Measurements from ENCODE around the gene POLR2I. TPM values are rescaled to one million over a fixed set of nuclear protein-coding genes. Genes with fewer than 3 reads are reported as not detected.

Gene POLR2I
- total and polyA plus RNA-seq, 2 experiments from 2014 or later: 94.0 to 413 TPM

GRCh38 chr19:36160821-36161596 lies 46.3 kb upstream of the POLR2I start (continued):
- TF ChIP-seq REST (IDR thresholded peaks at IDR 0.05; ENCODE audit: unreplicated experiment): no peak
- TF ChIP-seq ZNF114 (CRISPR knock-in tag; IDR thresholded peaks at IDR 0.05): no peak
- TF ChIP-seq JUNB (IDR thresholded peaks at IDR 0.05; ENCODE audit: unreplicated experiment): no peak
- TF ChIP-seq STAT1 (IDR thresholded peaks at IDR 0.05; ENCODE audit: unreplicated experiment): no peak
- TF ChIP-seq POLR2AphosphoS5 (IDR thresholded peaks at IDR 0.05; ENCODE audit: low read depth): no peak

- peaks cover 27% of the 10 kb centered on the region for H3K4me1 Mint-ChIP-seq
- H3F3A ChIP-seq (replicated peaks; ENCODE audit: low read depth): peaks cover 9% of the 10 kb centered on the region; the same call in 1 of the 2 replicates
- H3K4me3 Mint-ChIP-seq: peak overlapping the region; percentile 64; the same call in 2 of the 3 replicates
- TF ChIP-seq NANOG (IDR thresholded peaks at IDR 0.05; ENCODE audit: borderline replicate concordance): no peak
- no peak for TF ChIP-seq POLR2AphosphoS5 (IDR thresholded peaks at IDR 0.05; ENCODE audit: low read depth)
- no peak for TF ChIP-seq EZH2 (IDR thresholded peaks at IDR 0.05; ENCODE audit: low read depth, unreplicated experiment)
- no peak for TF ChIP-seq ZNF462 (CRISPR knock-in tag; IDR thresholded peaks at IDR 0.05)
- TF ChIP-seq JUNB (IDR thresholded peaks at IDR 0.05; ENCODE audit: unreplicated experiment): no peak
- no peak for TF ChIP-seq STAT1 (IDR thresholded peaks at IDR 0.05; ENCODE audit: unreplicated experiment)
- no peak for TF ChIP-seq CREB1 (CRISPR knock-in tag; IDR thresholded peaks at IDR 0.05; ENCODE audit: low read depth)
- no peak for TF ChIP-seq EZH2phosphoT487 (IDR thresholded peaks at IDR 0.05; ENCODE audit: unreplicated experiment)
- peaks cover 16% of the 10 kb centered on the region for H3K27me3 Mint-ChIP-seq (ENCODE audit: insufficient read depth, low read depth, poor library complexity)
- H3K4me3 ChIP-seq: peak overlapping the region; percentile 77
- DNase-seq (ENCODE audit: low spot score) (no peak), ATAC-seq (no peak)
- no peaks in the 10 kb centered on the region for H3K9me3 Mint-ChIP-seq
- no peak overlapping the region for H3K27ac Mint-ChIP-seq
- H3K27me3 ChIP-seq (ENCODE audit: insufficient read depth): peaks cover 8% of the 10 kb centered on the region; the same call in 1 of the 2 replicates
- H3K4me2 ChIP-seq: peak overlapping the region; percentile 97
- no peak overlapping the region for H2AFZ ChIP-seq
- no peaks in the 10 kb centered on the region for H3K79me2 ChIP-seq (replicated peaks; ENCODE audit: insufficient read depth)
- peaks cover 28% of the 10 kb centered on the region for H3K36me3 Mint-ChIP-seq (ENCODE audit: low read depth)
- no peak overlapping the region for H3K27ac ChIP-seq (ENCODE audit: low read depth)
- H3K4me1 ChIP-seq (ENCODE audit: insufficient read depth): peaks cover 25% of the 10 kb centered on the region
- H4K20me1 ChIP-seq (replicated peaks; ENCODE audit: insufficient read depth): no peaks in the 10 kb centered on the region
- H3K9me2 ChIP-seq (ENCODE audit: insufficient read depth): no peaks in the 10 kb centered on the region
- no peaks in the 10 kb centered on the region for H3K36me3 ChIP-seq (ENCODE audit: insufficient read depth)
These were observed 38.5 kb upstream of the POLR2I start for GRCh38 chr19:36153126-36153525.
